Muscle of leg (tissue), 11 donors: Measurements from ENCODE around the gene SNTG2. TPM values are rescaled to one million over a fixed set of nuclear protein-coding genes. Genes with fewer than 3 reads are reported as not detected.

ENCODE experiments used
- DNase-seq: peaks from one replicate; pipeline ENCODE4 v3.0.0; 2013
- H3K27ac ChIP-seq: one replicate; pipeline ENCODE4 v1.5.1; 2013; ENCODE audit warnings: mild to moderate bottlenecking, low read length, control low read depth
- H3K27me3 ChIP-seq: one replicate; pipeline ENCODE4 v1.6.1; 2013; ENCODE audit warnings: low read length; ENCODE audit not compliant: control insufficient read depth, insufficient read depth
- H3K36me3 ChIP-seq: one replicate; pipeline ENCODE4 v1.6.1; 2013; ENCODE audit warnings: low read length; ENCODE audit not compliant: control insufficient read depth, insufficient read depth
- H3K4me1 ChIP-seq: one replicate; pipeline ENCODE4 v1.6.1; 2013; ENCODE audit warnings: low read length; ENCODE audit not compliant: control insufficient read depth, insufficient read depth
- H3K4me3 ChIP-seq: one replicate; pipeline ENCODE4 v1.5.1; 2013; ENCODE audit warnings: low read length, control low read depth
- H3K9me3 ChIP-seq: replicated peaks from 2 replicates; pipeline ENCODE4 v1.6.1; 2013; ENCODE audit warnings: low read depth, low read length; ENCODE audit not compliant: control insufficient read depth
- WGBS: methylation state at CpG from one replicate; pipeline ENCODE4 v1.1.5; 2013; ENCODE audit warnings: missing lambda C conversion rate; ENCODE audit not compliant: insufficient coverage; 5-methylcytosine and 5-hydroxymethylcytosine counted together
- polyA plus RNA-seq, 8 donors: library from polyadenylated mRNA; unstranded; fragments of 120-200 nt; gene quantifications; one replicate each; pipeline versions ENCODE4 v1.2.1 to v1.2.3, GENCODE V29; 2013; ENCODE audit warnings: inconsistent platforms in 1 of 8, low replicate concordance in 1 of 8; ENCODE audit not compliant: insufficient read length in 8 of 8, insufficient read depth in 1 of 8
- total RNA-seq: library from RNA; stranded (reverse); fragments of 120-200 nt; gene quantifications from one replicate; pipeline ENCODE4 v1.2.4, GENCODE V29; 2013

The SNTG2 gene
- total and polyA plus RNA-seq, 9 donors: 0.20 to 0.41 (median 0.31) TPM; not detected in 4

DNA sequence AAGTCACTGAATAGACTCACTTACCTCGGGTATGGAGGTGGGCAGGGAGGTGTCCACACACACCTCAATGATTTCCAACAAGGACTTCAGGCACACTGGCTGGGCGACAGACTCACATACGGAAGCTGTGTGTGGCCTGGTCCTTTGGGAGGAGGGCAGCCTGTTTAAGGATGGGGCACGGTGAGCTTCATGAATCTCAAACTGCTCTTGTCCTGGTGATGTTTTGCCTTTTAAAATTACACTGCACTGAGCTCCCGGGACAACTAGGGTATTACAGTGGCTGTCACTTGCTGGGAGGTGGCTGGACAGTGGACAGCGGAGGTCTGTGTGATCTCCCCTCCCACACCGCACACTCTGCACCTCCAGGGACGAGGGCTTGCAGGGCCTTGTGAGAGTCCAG, 211.6 kb downstream of the SNTG2 start:
- Histone ChIP-seq H3K27me3 (no peaks in the 10 kb centered on the region), H3K4me1 (peaks cover 3% of the 10 kb centered on the region), H3K4me3 (no peak overlapping the region), H3K27ac (no peak overlapping the region), H3K9me3 (no peaks in the 10 kb centered on the region), H3K36me3 (no peaks in the 10 kb centered on the region)
- no peak for DNase-seq
- WGBS: 60% methylated on average over 1 of the region's 8 CpGs

GRCh38 chr2:1162768-1163584, 212.3 kb downstream of the SNTG2 start:
- Histone ChIP-seq H3K36me3 (no peaks in the 10 kb centered on the region), H3K27me3 (no peaks in the 10 kb centered on the region), H3K9me3 (no peaks in the 10 kb centered on the region), H3K4me1 (peaks cover 2% of the 10 kb centered on the region), H3K4me3 (no peak overlapping the region), H3K27ac (no peak overlapping the region)
- peak; percentile 27 for DNase-seq
- 57% methylated on average over 11 of the region's 12 CpGs for WGBS

GRCh38 chr2:1166976-1167375, 216.3 kb downstream of the SNTG2 start:
- Histone ChIP-seq H3K27me3 (no peaks in the 10 kb centered on the region), H3K4me1 (peaks cover 2% of the 10 kb centered on the region), H3K27ac (no peak overlapping the region), H3K4me3 (no peak overlapping the region), H3K36me3 (no peaks in the 10 kb centered on the region), H3K9me3 (no peaks in the 10 kb centered on the region)
- no peak for DNase-seq
- 98% methylated on average over 11 of the region's 14 CpGs for WGBS

- Histone ChIP-seq H3K9me3 (no peaks in the 10 kb centered on the region), H3K4me1 (no peaks in the 10 kb centered on the region), H3K36me3 (no peaks in the 10 kb centered on the region), H3K27me3 (peaks cover 3% of the 10 kb centered on the region), H3K4me3 (no peak overlapping the region), H3K27ac (no peak overlapping the region)
- no peak for DNase-seq
- 53% methylated on average over 10 of the region's 10 CpGs for WGBS
Observed at GRCh38 chr2:1168846-1169245, 218.2 kb downstream of the SNTG2 start.

DNA sequence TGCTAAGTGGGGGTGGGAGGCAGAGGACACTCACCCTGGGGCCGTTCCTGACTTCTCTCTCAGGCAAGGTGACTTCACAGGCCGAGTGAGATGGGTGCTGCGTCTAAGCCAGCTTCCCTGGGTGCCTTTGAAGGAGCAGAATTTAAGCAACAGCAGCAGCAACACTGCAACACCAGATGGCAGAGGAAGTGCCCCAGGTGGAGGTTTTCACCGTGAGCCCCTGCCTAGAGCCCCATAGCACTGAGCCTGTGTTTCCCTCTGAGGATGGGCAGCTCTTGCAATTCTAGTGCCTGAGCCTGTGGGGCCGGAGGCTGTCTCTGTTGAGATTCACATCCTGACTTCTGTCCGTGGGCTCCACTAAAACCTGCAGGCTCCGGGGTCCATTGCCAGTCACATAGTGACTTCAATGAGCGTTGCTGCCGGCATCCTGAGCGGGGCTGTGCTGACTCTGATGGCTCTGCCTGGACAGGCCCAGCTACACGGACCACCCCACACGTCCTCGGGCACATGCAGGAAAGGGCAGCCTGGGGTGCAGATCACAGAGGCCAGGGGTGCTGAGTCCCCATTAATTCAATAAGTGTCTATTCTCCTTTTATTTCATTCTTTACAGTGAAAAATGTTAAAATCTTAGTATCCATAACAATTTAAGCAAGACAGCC, 218.8 kb downstream of the SNTG2 start:
- Histone ChIP-seq H3K9me3 (no peaks in the 10 kb centered on the region), H3K27ac (no peak overlapping the region), H3K27me3 (peaks cover 3% of the 10 kb centered on the region), H3K4me3 (no peak overlapping the region), H3K4me1 (no peaks in the 10 kb centered on the region), H3K36me3 (no peaks in the 10 kb centered on the region)
- 55% methylated on average over 13 of the region's 13 CpGs for WGBS
- no peak for DNase-seq

DNA sequence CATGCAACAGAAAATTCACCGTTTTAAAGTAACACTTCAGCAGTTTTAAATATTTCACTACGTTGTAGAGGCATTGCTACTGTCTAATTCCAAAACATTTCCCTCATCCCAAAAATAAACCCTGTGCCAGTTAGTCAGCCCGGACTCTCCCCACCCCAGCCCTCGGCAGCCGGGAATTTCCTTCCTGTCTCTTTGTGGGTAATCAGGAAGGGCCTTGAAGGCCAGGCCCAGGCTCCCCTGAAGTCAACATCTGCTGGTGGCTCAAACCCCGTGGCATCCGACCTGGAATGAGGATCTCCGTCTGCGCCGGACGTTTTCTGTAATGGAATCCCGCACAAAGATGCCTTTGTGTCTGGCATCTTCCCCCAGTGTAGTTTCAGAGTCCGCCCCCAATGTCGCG, 219.6 kb downstream of the SNTG2 start:
- no peak for DNase-seq
- no peaks in the 10 kb centered on the region for H3K36me3 ChIP-seq
- no peaks in the 10 kb centered on the region for H3K4me1 ChIP-seq
- no peak overlapping the region for H3K4me3 ChIP-seq
- H3K27ac ChIP-seq: no peak overlapping the region
- H3K27me3 ChIP-seq: peaks cover 3% of the 10 kb centered on the region
- 75% methylated on average over 14 of the region's 15 CpGs for WGBS
- H3K9me3 ChIP-seq: no peaks in the 10 kb centered on the region

GRCh38 chr2:1170711-1171110, 220.1 kb downstream of the SNTG2 start:
- Histone ChIP-seq H3K27me3 (peaks cover 3% of the 10 kb centered on the region), H3K4me1 (no peaks in the 10 kb centered on the region), H3K36me3 (no peaks in the 10 kb centered on the region), H3K9me3 (no peaks in the 10 kb centered on the region), H3K27ac (no peak overlapping the region), H3K4me3 (no peak overlapping the region)
- no peak for DNase-seq
- no CpG with 5 or more reads among the region's 5 CpGs for WGBS

GRCh38 chr2:1173528-1173927, 222.9 kb downstream of the SNTG2 start:
- H3K27me3 ChIP-seq: peaks cover 3% of the 10 kb centered on the region
- H3K27ac ChIP-seq: no peak overlapping the region
- no peaks in the 10 kb centered on the region for H3K4me1 ChIP-seq
- H3K4me3 ChIP-seq: no peak overlapping the region
- DNase-seq: no peak
- H3K9me3 ChIP-seq: no peaks in the 10 kb centered on the region
- 80% methylated on average over 1 of the region's 5 CpGs for WGBS
- H3K36me3 ChIP-seq: no peaks in the 10 kb centered on the region

DNA sequence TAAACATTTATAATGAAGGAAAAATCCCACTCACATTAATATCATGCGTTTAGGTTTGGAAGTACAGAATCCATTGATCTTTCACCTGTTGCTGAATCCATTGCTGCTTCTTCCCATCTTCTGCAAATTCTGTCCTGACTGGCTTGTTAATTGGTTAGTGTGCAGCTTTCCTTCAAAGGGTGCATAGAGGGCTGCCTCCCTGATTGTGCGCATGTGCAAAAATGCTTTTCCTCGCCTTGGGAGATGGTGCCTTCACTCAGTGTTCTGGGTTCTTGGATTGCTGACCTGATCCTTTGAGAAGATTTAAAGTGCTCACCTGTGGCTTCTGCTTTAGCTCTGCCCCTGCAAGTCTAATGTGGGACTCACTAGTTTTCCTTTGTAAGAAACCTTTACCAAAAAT, 231.2 kb downstream of the SNTG2 start:
- Histone ChIP-seq H3K9me3 (peaks cover 3% of the 10 kb centered on the region), H3K4me3 (no peak overlapping the region), H3K27ac (no peak overlapping the region), H3K36me3 (no peaks in the 10 kb centered on the region), H3K27me3 (no peaks in the 10 kb centered on the region), H3K4me1 (no peaks in the 10 kb centered on the region)
- DNase-seq: no peak
- 70% methylated on average over 2 of the region's 3 CpGs for WGBS

- no peak overlapping the region for H3K4me3 ChIP-seq
- no peaks in the 10 kb centered on the region for H3K36me3 ChIP-seq
- DNase-seq: no peak
- H3K27ac ChIP-seq: no peak overlapping the region
- no peaks in the 10 kb centered on the region for H3K4me1 ChIP-seq
- no peaks in the 10 kb centered on the region for H3K27me3 ChIP-seq
- H3K9me3 ChIP-seq: peaks cover 3% of the 10 kb centered on the region
- no CpG with 5 or more reads among the region's 3 CpGs for WGBS
Observed at GRCh38 chr2:1183300-1183699, 232.7 kb downstream of the SNTG2 start.
